Tracheal epithelial cell (primary cell): ENCODE data around the gene TAS2R20. TPM values are rescaled to one million over a fixed set of nuclear protein-coding genes. Genes with fewer than 3 reads are reported as not detected.

ENCODE experiments used
- total RNA-seq: library from RNA; depleted of rRNA; stranded (reverse); fragments of >200 nt; gene quantifications from 2 replicates; pipeline ENCODE4 v1.2.1, GENCODE V29; 2014

The TAS2R20 gene, protein sequence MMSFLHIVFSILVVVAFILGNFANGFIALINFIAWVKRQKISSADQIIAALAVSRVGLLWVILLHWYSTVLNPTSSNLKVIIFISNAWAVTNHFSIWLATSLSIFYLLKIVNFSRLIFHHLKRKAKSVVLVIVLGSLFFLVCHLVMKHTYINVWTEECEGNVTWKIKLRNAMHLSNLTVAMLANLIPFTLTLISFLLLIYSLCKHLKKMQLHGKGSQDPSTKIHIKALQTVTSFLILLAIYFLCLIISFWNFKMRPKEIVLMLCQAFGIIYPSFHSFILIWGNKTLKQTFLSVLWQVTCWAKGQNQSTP
- total RNA-seq = 0.64 and 0.96 TPM in 2 replicates

DNA sequence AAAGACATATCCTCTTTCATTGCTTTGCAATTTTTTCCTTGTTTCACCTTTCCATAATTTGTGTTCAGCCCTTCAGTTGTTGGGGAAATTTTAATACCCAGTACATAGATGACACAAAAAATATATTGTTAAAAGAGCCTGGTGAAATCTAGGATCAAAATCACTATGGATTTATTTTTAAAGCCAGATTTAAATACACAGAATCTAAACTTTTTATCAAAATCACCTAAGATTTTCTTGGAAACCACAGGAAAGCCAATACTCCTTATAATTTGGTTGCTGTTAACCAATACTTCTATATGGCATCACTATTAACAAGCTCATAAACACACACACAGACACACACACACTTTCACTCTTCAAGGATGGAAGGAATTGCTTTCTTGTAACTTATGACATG, at the start of gene TAS2R20:
Gene TAS2R20 (minus strand): TSS at position 101 of the 400 bp plus-strand sequence. CDS start 429 bp downstream, outside the sequence.

DNA sequence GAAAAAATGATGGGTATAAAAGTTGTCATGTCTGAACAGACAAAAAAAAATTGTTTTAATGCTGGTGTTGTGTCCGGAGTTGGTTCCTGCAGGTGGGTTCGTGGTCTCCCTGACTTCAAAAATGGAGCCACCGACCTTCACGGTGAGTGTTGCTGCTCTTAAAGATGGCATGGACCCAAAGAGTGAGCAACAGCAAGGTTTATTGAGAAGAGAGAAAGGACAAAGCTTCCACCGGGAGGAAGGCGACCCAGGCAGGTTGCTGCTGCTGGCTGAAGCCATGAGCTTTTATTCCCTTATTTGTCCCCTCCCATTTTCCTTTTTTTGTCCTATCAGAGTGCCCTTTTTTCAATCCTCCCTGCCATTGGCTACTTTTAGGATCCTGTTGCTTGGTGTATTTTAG, 33.2 kb upstream of the TAS2R20 start, which contains the start of gene TAS2R31:
Gene TAS2R31 (minus strand): TSS at position 101 of the 400 bp plus-strand sequence. CDS start 72 bp downstream, at position 29.

DNA sequence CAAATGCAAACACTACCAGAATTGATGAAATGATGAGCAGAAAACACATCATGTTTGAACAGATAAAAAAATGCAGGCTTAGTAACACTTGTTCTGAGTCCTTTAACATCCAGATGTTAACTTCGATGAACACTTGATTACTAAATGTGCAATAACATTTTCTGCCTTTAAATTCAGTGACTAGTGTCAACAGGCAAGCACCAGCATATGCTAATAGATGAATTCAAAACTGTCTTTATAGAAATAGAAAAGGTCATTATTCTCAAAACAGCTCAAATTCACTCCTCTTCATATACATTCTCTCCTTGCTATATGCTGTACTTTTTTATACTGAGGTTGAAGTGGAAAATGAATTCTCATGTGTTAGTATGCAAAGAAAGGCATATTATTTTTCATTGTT, 24.4 kb upstream of the TAS2R20 start, which contains the start of gene TAS2R19:
Gene TAS2R19 (minus strand): TSS at position 101 of the 400 bp plus-strand sequence. CDS start 49 bp downstream, at position 52.

DNA sequence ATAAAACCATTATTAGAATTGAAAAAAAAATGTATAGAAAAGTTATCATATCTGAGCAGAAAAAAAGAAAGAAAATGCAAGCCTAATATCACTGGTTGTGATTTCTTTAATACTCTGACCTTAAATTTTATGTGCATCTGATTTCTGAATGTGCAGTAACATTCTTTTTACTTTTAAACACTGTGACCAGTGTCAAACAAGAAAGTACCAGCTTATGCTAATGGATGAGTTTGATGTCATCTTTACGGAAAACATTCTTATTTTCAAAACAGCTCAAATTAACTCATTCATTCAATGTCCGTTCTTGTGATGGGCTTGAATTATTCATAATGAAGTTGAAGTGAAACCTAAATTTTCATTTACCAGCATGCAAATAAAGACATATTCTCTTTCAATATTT, 11.3 kb downstream of the TAS2R20 start, which contains the start of gene TAS2R50:
Gene TAS2R50 (minus strand): TSS at position 101 of the 400 bp plus-strand sequence. CDS start 52 bp downstream, at position 49.

Other genes with a start within 250 kb of the TAS2R20 start
- not detected in 2 replicates for gene TAS2R7, start 195.7 kb downstream of the TAS2R20 start, total RNA-seq
- gene TAS2R8, start 191.0 kb downstream of the TAS2R20 start, total RNA-seq = not detected in 2 replicates
- gene TAS2R9, start 188.1 kb downstream of the TAS2R20 start, total RNA-seq = not detected in 2 replicates
- 0.21 and 0.24 TPM in 2 replicates for gene TAS2R10, start 171.9 kb downstream of the TAS2R20 start, total RNA-seq
- gene PRR4, start 148.8 kb downstream of the TAS2R20 start, total RNA-seq = 0.64 TPM in 1 of 2 replicates, not detected in the other
- 3.4 and 4.3 TPM in 2 replicates for gene PRH1, start 114.0 kb downstream of the TAS2R20 start, total RNA-seq
- 0.48 and 0.64 TPM in 2 replicates for gene TAS2R13, start 88.7 kb downstream of the TAS2R20 start, total RNA-seq
- gene PRH2, start 69.1 kb downstream of the TAS2R20 start, total RNA-seq = not detected in 2 replicates
- 0.96 and 1.9 TPM in 2 replicates for gene TAS2R14, start 59.0 kb downstream of the TAS2R20 start, total RNA-seq
- 0.85 and 0.96 TPM in 2 replicates for gene TAS2R50, start 11.4 kb downstream of the TAS2R20 start, total RNA-seq
- 0.43 and 1.2 TPM in 2 replicates for gene TAS2R19, start 24.3 kb upstream of the TAS2R20 start, total RNA-seq
- gene TAS2R31, start 33.1 kb upstream of the TAS2R20 start, total RNA-seq = 1.2 TPM in 1 of 2 replicates, not detected in the other
- gene TAS2R46, start 64.0 kb upstream of the TAS2R20 start, total RNA-seq = 0.85 and 0.96 TPM in 2 replicates
- gene TAS2R43, start 94.0 kb upstream of the TAS2R20 start, total RNA-seq = 0.96 TPM in 1 of 2 replicates, not detected in the other
- gene TAS2R30, start 136.3 kb upstream of the TAS2R20 start, total RNA-seq = 1.2 and 2.8 TPM in 2 replicates
- 3.9 and 5.5 TPM in 2 replicates for gene SMIM10L1, start 172.9 kb upstream of the TAS2R20 start, total RNA-seq
- not detected in 2 replicates for gene TAS2R42, start 188.6 kb upstream of the TAS2R20 start, total RNA-seq